ENCODE measurements around the gene KCNC3. TPM values are rescaled to one million over a fixed set of nuclear protein-coding genes. Genes with fewer than 3 reads are reported as not detected.

KCNC3 gene
- total RNA-seq, 1 experiment from 2014 or later, result 17.3 TPM

GRCh38 chr19:50281491-50281890 lies 47.7 kb downstream of the KCNC3 start:
- no peak overlapping the region for H3K27ac Mint-ChIP-seq
- H2BK120ac ChIP-seq (ENCODE audit: low read depth, low read length, poor library complexity, severe bottlenecking), result no peak overlapping the region
- no peak overlapping the region for H3T11ph ChIP-seq (ENCODE audit: low read length)
- H3K9me3 ChIP-seq (ENCODE audit: control insufficient read depth, low read depth, low read length), result no peaks in the 10 kb centered on the region
- H2BK20ac ChIP-seq (ENCODE audit: low read depth, low read length, poor library complexity, severe bottlenecking), result no peak overlapping the region
- no peak for TF ChIP-seq CTCF (conservative IDR thresholded peaks at IDR 0.05)
- peaks cover 31 to 59% (median 52%) of the 10 kb centered on the region in 3 experiments for H3K36me3 Mint-ChIP-seq (ENCODE audit: insufficient read depth in 1 of 3, low read depth in 3 of 3)
- H3K56ac ChIP-seq (ENCODE audit: insufficient read length, low read depth, low read length), result no peak overlapping the region
- no peak overlapping the region for H3K4ac ChIP-seq (ENCODE audit: low read depth, low read length)
- no peaks in the 10 kb centered on the region for H3K27me3 ChIP-seq (ENCODE audit: insufficient read depth, low read length)
- H3K4me2 ChIP-seq (ENCODE audit: insufficient read depth, insufficient read length, low read length), result no peak overlapping the region
- H3K23me2 ChIP-seq (ENCODE audit: insufficient read length, low read depth, low read length, poor library complexity, severe bottlenecking), result no peaks in the 10 kb centered on the region
- H4K5ac ChIP-seq (ENCODE audit: insufficient read length, low read depth, low read length), result no peak overlapping the region
- H3K18ac ChIP-seq (ENCODE audit: insufficient read length, low read depth, low read length), result no peak overlapping the region
- no peak overlapping the region for H2AFZ ChIP-seq (ENCODE audit: low read length)
- no peak overlapping the region for H4K91ac ChIP-seq (ENCODE audit: insufficient read length, low read depth, low read length)
- H3K79me1 ChIP-seq (ENCODE audit: insufficient read depth, low read depth, low read length, poor library complexity, severe bottlenecking), result no peaks in the 10 kb centered on the region
- H3K4me1 ChIP-seq (ENCODE audit: insufficient read depth, low read length), result no peaks in the 10 kb centered on the region
- no CpG with 5 or more reads among the region's 22 CpGs for WGBS (ENCODE audit: extremely low coverage, insufficient read length, low lambda C conversion rate)
- no peak overlapping the region for H2BK12ac ChIP-seq (ENCODE audit: insufficient read length, low read depth, low read length)
- no peaks in the 10 kb centered on the region for H3K4me1 Mint-ChIP-seq
- H2AK5ac ChIP-seq (ENCODE audit: insufficient read length, low read length), result no peak overlapping the region
- no peak overlapping the region for H2BK15ac ChIP-seq (ENCODE audit: low read depth, low read length)
- no peak overlapping the region for H3K14ac ChIP-seq (ENCODE audit: insufficient read depth, low read length)
- H3K27ac ChIP-seq (ENCODE audit: insufficient read length, low read depth, low read length), result no peak overlapping the region
- no peaks in the 10 kb centered on the region for H3K79me2 ChIP-seq (ENCODE audit: insufficient read depth, low read length)
- H3K23ac ChIP-seq (ENCODE audit: insufficient read length, low read depth, low read length), result no peak overlapping the region
- no peak overlapping the region for H3K4me3 Mint-ChIP-seq
- H3K27me3 Mint-ChIP-seq (ENCODE audit: low read depth), result no peaks in the 10 kb centered on the region
- no peak for DNase-seq
- H4K20me1 ChIP-seq (ENCODE audit: control insufficient read depth, insufficient read depth, insufficient read length), result no peaks in the 10 kb centered on the region
- no peak overlapping the region for H3K9ac ChIP-seq (ENCODE audit: extremely low read depth, insufficient read length, low read length)
- H3K9me3 Mint-ChIP-seq, result peaks cover 12 to 18% of the 10 kb centered on the region in 2 experiments
- H4K8ac ChIP-seq (replicated peaks; ENCODE audit: insufficient read length, low read depth, low read length), result no peak overlapping the region
- H2BK5ac ChIP-seq (ENCODE audit: insufficient read length, low read length), result no peak overlapping the region
